ENCODE data around the gene ITGAX.
"Not testable (repeated sequence)": the region's sequence is repeated elsewhere in the genome, so short reads cannot be mapped to it uniquely, and the experiment has no call there.

Gene ITGAX

DNA sequence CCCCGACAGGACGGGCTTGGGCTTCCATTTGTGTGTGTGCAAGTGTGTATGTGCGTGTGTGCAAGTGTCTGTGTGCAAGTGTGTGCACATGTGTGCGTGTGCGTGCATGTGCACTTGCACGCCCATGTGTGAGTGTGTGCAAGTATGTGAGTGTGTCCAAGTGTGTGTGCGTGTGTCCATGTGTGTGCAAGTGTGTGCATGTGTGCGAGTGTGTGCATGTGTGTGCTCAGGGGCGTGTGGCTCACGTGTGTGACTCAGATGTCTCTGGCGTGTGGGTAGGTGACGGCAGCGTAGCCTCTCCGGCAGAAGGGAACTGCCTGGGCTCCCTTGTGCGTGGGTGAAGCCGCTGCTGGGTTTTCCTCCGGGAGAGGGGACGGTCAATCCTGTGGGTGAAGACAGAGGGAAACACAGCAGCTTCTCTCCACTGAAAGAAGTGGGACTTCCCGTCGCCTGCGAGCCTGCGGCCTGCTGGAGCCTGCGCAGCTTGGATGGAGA, 23.1 kb upstream of the ITGAX start:
- H3K4me3 ChIP-seq (replicated peaks; ENCODE audit: low read depth, low read length) = no peak overlapping the region; the same call in 1 of the 2 replicates
- no peak for TF ChIP-seq CTCF (IDR thresholded peaks at IDR 0.05; ENCODE audit: insufficient read depth, low read length, poor library complexity, severe bottlenecking)

GRCh38 chr16:31332544-31332943, 22.4 kb upstream of the ITGAX start:
- no peak for DNase-seq (ENCODE audit: extremely low read depth, insufficient read length)
- Histone ChIP-seq H3K36me3 (ENCODE audit: control insufficient read depth, insufficient read depth, low read length) (no peaks in the 10 kb centered on the region), H3K27me3 (replicated peaks; ENCODE audit: control insufficient read depth, insufficient read depth, low read length) (no peaks in the 10 kb centered on the region; the same call in 1 of the 2 replicates), H3K4me3 (replicated peaks; ENCODE audit: low read depth, low read length) (no peak overlapping the region)
- TF ChIP-seq CTCF (IDR thresholded peaks at IDR 0.05; ENCODE audit: insufficient read depth, low read length, poor library complexity, severe bottlenecking) = no peak

More for the DNA sequence above, 23.1 kb upstream of the ITGAX start:
- no peak for DNase-seq (ENCODE audit: extremely low read depth, insufficient read length)
- H3K27me3 ChIP-seq (replicated peaks; ENCODE audit: control insufficient read depth, insufficient read depth, low read length) = no peaks in the 10 kb centered on the region; the same call in 1 of the 2 replicates
- H3K36me3 ChIP-seq (ENCODE audit: control insufficient read depth, insufficient read depth, low read length) = no peaks in the 10 kb centered on the region

DNA sequence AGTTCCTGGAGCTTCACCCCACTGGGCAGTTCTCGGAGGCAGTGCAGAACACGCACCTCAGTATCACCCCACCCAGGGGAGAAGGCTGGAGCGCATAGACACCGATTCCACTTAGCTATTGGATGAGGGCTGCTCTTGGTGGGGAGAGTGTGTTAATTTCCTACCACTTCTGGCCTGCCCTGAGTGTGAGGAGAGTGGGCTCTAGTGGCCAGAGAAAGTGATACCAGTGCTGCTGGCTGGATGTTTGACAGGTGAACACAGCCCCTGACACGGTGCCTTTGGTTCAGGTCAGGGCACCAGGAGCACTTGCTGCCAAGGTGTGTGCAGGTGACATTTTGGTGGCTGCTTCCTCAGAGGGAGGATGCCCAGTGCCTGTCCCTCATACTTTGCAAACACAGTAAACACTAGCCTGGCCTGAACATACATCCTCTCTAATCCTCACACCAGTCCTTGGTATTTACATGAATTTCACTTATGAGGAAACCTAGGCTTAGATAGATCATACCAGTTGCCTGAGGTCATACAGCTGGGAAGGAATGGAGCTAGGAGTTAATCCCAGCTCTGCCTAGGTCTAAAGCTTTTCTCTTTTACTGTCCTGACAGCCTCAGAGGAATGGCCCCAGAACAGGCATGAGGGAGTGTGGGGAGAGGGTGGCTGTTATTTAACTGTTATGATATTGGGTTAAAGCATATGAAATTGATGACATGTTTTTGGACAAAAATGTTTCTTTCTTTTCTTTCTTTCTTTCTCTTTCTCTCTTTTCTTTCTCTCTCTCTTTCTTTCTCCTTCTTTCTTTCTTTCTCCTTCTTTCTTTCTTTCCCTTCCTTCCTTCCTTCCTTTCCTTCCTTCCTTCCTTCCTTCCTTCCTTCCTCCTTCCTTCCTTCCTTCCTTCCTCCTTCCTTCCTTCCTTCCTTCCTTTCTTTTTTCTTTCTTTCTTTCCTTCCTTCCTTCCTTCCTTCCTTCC, 21.0 kb upstream of the ITGAX start:
- no peaks in the 10 kb centered on the region; the same call in 1 of the 2 replicates for H3K27me3 ChIP-seq (replicated peaks; ENCODE audit: control insufficient read depth, insufficient read depth, low read length)
- no peak overlapping the region for H3K4me3 ChIP-seq (replicated peaks; ENCODE audit: low read depth, low read length)
- H3K36me3 ChIP-seq (ENCODE audit: control insufficient read depth, insufficient read depth, low read length) = no peaks in the 10 kb centered on the region
- peak; percentile 64 for TF ChIP-seq CTCF (IDR thresholded peaks at IDR 0.05; ENCODE audit: insufficient read depth, low read length, poor library complexity, severe bottlenecking)
- DNase-seq (ENCODE audit: extremely low read depth, insufficient read length) = no peak

- DNase-seq (ENCODE audit: extremely low read depth, insufficient read length) = no peak
- no peaks in the 10 kb centered on the region; the same call in 1 of the 2 replicates for H3K27me3 ChIP-seq (replicated peaks; ENCODE audit: control insufficient read depth, insufficient read depth, low read length)
- H3K36me3 ChIP-seq (ENCODE audit: control insufficient read depth, insufficient read depth, low read length) = no peaks in the 10 kb centered on the region
- no peak overlapping the region for H3K4me3 ChIP-seq (replicated peaks; ENCODE audit: low read depth, low read length)
- no peak for TF ChIP-seq CTCF (IDR thresholded peaks at IDR 0.05; ENCODE audit: insufficient read depth, low read length, poor library complexity, severe bottlenecking)
Measured at GRCh38 chr16:31334934-31335333, 20.0 kb upstream of the ITGAX start.

DNA sequence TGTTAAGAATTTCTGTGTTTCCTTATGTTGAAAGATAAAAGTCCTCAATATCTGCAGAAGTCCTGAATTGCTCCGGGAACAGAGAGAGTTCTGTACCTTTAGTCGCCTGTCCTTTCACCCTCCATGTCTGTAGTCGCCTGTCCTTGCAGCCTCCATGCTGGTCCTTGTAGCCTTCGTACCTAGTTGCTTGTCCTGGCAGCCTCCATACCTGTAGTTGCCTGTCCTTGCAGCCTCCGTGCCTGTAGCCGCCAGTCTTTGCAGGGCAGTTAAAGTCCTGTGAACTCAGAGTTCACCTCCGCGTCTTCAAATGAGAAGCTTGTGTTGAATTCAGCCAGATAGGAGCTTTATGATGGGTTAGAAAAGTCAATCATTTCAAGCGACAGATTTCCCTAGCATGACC, 19.5 kb upstream of the ITGAX start:
- TF ChIP-seq CTCF (IDR thresholded peaks at IDR 0.05; ENCODE audit: insufficient read depth, low read length, poor library complexity, severe bottlenecking) = no peak
- H3K36me3 ChIP-seq (ENCODE audit: control insufficient read depth, insufficient read depth, low read length) = no peaks in the 10 kb centered on the region
- DNase-seq (ENCODE audit: extremely low read depth, insufficient read length) = no peak
- no peaks in the 10 kb centered on the region; the same call in 1 of the 2 replicates for H3K27me3 ChIP-seq (replicated peaks; ENCODE audit: control insufficient read depth, insufficient read depth, low read length)
- H3K4me3 ChIP-seq (replicated peaks; ENCODE audit: low read depth, low read length) = no peak overlapping the region

DNA sequence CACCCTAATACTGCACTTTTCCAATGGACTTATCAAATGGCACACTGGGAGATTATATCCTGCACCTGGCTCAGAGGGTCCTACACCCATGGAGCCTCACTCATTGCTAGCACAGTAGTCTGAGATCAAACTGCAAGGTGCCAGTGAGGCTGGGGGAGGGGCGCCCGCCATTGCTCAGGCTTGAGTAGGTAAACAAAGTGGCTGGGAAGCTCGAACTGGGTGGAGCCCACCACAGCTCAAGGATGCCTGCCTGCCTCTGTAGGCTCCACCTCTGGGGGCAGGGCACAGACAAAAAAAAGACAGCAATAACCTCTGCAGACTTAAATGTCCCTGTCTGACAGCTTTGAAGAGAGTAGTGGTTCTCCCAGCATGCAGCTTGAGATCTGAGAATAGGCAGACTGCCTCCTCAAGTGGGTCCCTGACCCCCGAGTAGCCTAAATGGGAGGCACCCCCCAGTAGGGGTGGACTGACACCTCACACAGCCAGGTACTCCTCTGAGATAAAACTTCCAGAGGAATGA, 16.8 kb upstream of the ITGAX start:
- H3K4me3 ChIP-seq (replicated peaks; ENCODE audit: low read depth, low read length); H3K27me3 ChIP-seq (replicated peaks; ENCODE audit: control insufficient read depth, insufficient read depth, low read length); H3K36me3 ChIP-seq (ENCODE audit: control insufficient read depth, insufficient read depth, low read length); DNase-seq (ENCODE audit: extremely low read depth, insufficient read length): not testable (repeated sequence)
